Measurements from ENCODE around the gene LAYN.

Gene LAYN, protein sequence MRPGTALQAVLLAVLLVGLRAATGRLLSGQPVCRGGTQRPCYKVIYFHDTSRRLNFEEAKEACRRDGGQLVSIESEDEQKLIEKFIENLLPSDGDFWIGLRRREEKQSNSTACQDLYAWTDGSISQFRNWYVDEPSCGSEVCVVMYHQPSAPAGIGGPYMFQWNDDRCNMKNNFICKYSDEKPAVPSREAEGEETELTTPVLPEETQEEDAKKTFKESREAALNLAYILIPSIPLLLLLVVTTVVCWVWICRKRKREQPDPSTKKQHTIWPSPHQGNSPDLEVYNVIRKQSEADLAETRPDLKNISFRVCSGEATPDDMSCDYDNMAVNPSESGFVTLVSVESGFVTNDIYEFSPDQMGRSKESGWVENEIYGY

DNA sequence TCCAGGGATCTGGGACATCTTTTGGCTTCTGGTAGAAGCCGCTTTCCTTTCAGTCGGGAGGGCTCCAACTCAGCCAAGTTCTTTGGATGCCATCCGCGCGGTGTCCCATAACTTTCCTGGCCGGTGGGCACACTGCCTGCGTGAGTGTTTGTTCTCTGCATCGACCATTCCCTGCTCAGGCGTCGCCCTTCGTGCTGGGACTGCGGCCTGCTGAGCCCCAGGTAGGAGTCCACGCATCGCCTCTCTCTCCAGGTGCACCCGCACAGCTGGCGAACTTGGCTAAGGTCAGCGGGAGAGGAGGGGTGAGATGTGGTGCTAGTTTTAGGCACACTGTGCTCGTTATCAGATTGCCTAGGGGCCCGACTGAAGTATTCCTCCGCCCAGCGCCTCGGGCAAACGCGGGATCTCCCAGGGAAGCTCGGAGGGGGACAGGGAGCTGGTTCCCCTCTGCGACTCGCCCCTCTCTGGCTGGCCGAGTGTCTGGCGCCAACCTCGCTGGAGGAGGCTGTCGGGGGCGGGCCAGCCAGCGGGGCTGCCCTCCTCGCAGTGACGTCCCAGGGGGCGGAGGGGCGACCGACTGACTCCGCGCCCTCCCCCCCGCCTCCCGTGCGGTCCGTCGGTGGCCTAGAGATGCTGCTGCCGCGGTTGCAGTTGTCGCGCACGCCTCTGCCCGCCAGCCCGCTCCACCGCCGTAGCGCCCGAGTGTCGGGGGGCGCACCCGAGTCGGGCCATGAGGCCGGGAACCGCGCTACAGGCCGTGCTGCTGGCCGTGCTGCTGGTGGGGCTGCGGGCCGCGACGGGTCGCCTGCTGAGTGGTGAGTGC is at the start of gene LAYN:
LAYN (plus strand) TSS at position 607 of the 823 bp plus-strand sequence; CDS start at position 731, 124 bp downstream.
- DNase-seq: peak; percentile 68

DNA sequence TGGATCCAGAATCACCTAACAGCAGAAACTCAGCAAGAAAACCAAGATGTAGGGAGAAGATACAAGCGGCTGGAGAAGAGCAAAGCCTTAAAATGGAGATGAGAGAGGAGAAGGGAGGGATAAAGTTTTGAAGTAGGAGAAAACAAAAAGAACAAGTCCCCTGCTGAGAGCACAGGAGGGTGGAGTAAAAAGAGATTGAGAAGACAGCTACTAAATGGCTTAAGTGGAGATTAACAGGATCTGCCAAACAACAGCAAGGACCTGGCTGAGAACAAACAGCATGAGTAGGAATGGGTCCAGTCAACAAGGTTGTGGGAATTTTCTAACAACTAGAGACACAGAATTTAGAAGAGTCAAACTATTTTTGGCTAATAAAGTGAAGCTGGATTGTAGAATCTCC is 46.5 kb upstream of the LAYN start:
- no peak for DNase-seq

- no peak for DNase-seq
Measured at GRCh38 chr11:111499483-111499882, 41.0 kb upstream of the LAYN start.

DNA sequence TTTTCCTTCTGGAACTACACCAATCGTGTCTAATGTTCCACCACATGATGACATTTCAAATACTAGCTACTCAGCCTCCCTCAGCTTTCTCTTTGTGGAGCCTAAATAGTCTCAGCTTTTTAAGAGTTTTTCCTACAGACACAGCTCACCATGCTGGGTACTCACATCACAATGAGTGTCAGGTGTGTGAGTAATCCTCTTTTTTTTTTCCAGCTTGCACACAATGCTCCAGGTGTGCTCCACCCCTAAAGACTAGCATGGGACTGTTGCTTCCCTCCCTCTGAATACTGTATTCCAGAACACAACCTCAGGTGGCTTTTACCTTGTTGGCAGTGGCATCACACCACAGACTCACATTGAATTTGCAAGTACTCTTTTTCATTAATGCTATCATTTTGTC is 40.0 kb upstream of the LAYN start:
- DNase-seq: no peak

GRCh38 chr11:111502611-111503010 is 37.9 kb upstream of the LAYN start:
- DNase-seq: no peak

- no peak for DNase-seq
Measured at GRCh38 chr11:111510311-111510710, 30.2 kb upstream of the LAYN start.

DNA sequence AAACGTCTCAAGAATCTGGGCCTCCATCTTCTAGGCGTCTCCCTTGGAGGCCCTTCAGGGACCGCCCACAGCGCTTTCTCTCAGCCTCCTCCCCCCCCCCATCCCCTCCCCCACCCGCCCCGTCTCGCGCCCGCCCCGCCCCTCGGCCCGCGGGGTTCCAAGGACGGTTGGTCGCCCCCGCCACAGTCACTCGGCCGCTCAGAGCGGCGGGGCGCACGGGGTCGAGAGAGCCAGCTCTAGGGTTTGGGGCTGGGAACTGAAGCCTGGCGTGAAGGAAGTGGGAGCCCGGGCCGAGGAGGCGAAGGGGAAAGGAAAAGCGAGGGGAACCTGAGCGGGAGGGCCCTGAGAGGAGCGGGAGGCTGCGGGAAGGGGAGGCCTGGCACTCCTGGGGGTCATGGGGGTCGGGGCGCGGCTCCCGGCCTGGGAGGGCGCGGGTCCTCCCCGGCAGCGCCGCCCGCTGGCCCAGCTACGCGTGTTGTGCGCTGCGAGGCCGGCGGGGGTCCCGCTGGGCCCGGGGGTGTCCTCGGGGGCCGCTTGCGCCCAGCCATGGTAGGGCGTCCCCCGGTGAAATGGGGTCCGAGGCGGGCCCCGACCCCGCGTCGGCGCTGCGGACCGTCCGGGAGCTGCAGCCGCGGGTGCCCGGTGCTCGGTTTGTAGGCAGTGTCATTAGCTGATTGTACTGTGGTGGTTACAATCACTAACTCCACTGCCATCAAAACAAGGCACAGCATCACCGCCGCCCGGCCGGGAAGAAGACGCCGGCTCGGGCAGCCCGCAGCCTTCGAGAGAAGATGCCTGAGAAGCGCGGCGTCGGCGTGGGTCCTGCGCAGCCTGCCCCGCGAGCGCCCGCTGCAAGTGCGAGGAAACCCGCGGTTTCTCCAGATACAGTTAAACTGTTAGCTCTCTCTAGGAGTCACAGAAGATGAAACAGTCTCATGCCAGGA is 28.0 kb upstream of the LAYN start, which contains the start of gene BTG4:
BTG4 (minus strand) TSS at position 91 of the 944 bp plus-strand sequence. CDS start 13,610 bp downstream, outside the sequence.
- DNase-seq: peak; percentile 46

GRCh38 chr11:111513240-111513605 is 27.3 kb upstream of the LAYN start:
- DNase-seq: no peak

GRCh38 chr11:111514216-111515031 is 26.1 kb upstream of the LAYN start, which contains the start of gene HOATZ:
TSS of gene HOATZ (plus strand) at chr11:111514778. CDS start at chr11:111514785, 7 bp downstream.
- peak; percentile 33 for DNase-seq

- DNase-seq: no peak
Measured at GRCh38 chr11:111515591-111515990, 24.9 kb upstream of the LAYN start.

GRCh38 chr11:111518668-111519067 is 21.9 kb upstream of the LAYN start:
- no peak for DNase-seq

DNA sequence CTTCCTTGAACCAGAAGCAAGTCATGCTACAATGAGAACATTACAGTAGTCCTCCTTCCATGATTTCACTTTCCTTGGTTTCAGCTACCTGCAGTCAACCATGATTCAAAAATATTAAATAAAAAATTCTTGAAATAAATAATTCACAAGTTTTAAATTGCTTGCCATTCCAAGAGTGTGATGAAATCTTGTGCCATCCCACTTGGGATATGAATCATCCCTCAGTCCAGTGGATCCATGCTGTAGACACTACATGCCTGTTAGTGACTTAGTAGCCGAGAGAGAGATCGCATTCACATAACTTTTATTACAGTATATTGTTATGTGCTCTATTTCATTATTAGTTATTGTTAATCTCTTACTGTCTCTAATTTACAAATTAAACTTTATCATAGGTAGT is 20.0 kb upstream of the LAYN start:
- no peak for DNase-seq

DNA sequence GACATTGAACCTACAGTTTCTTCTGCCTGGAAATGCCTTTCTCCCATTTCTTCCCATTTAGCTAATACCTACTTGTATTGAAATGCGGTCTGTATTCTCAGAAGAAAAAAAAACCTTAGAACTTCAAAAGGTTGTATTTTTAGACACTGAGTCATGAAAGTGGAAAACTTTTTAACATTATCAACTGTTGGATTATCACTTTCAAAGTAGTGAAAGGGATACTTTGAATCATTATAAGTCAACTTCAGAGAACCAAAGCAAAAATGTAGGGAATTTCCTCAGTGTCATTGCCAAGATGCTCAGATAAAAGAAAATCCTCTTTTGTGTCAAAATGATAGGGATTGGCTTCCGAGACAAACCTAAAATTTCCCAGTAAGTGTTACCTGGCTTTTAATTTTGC is 19.4 kb upstream of the LAYN start:
- DNase-seq: no peak

- DNase-seq: no peak
Measured at GRCh38 chr11:111522426-111522825, 18.1 kb upstream of the LAYN start.

- DNase-seq: no peak
Measured at GRCh38 chr11:111523343-111523742, 17.2 kb upstream of the LAYN start.

DNA sequence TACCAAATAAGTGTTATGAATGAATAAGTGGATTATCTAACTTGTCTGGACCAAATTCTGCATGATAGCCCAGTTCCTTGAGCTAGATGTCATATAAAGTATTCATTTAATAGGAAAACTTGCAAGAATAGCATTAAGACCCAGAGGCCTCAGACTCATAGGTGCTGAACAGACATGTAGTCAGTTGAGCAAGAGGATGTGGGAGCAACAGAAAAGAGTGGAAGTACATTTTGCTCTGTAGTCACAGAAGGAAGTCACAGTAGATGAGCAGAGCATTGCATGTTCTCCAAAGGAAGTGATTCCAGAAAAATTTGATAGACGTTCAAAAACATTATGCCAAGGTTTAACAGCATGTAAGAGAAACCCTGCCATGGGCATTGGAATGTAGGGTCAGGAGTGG is 16.5 kb upstream of the LAYN start:
- no peak for DNase-seq

DNA sequence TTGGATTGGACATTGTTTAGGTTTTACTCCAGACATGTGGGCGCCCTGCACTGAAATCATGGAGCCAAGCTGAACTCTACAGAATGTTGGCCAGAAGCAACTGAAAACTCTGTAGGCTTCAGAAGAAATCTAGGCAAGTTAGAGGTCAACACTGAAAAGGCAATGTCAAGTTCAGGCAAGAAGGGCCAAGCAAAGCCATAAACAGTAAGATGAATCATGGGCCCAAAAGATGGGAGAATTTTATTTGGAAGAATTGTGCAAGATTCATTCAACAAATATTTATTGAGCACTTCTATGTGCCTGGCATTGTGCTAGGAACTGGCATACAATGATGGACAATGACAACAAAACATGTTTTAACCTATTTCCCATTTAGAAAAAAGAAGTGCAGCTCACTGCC is 15.1 kb upstream of the LAYN start:
- no peak for DNase-seq

DNA sequence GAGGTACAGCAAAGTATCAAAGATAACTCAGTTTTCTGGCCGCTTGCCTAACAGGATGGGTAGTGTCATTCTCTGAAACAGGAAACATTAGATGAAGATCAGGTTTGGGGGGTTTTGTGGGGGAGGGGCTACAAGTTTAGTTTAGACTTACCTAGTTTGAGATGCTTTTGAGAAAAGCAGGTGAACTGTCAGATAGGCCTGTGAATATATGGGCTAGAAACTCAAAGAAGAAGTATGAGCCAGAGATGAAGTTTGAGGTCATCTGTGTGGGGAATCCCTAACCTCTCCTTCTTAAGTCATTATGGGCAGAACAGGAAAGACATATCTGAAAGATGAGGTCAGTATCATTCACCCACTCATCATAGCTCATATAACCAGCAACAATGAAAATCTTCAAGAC is 14.0 kb upstream of the LAYN start:
- no peak for DNase-seq

GRCh38 chr11:111527279-111527678 is 13.2 kb upstream of the LAYN start:
- no peak for DNase-seq

DNA sequence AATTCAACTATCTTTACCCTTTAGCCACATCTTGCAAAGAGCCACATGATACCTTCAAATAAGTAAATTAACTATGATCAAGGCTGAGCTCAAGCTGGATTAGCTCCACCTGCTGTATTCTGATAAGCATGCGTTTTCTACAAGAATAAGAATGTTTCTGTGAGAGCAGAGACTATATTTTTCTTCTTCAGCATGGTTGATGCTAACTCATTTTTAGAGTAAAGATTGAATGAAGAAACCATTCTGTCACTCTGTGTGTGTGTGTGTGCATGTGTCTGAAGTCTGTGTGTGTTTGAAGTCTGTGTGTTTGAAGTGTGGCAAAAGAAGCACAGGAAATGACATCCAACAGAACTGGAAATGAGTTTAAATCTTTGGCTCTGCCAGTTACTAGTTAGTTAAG is 12.0 kb upstream of the LAYN start:
- DNase-seq: no peak

DNA sequence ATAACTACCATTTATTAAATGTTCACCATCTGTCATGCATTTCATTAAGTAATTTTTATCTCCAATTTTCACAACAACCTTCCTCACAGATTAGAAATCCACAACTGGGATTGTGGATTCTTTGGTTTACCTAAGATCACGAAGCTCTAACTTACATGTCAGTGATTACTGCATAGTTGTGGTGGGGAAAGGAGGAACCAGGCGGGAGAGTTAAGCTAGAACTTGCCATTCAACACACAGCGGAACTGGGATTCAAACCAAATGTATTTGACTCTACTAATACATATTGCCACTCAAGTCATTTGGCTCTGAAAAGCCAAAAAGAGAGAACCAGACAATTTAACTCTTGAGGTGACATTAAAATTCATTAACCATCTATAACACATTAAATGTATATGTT is 10.4 kb upstream of the LAYN start:
- no peak for DNase-seq

GRCh38 chr11:111531136-111531535 is 9.4 kb upstream of the LAYN start:
- no peak for DNase-seq

Data from left hindlimb (tissue), 1 donor.